ENCODE results near the gene NUDT3. TPM values are rescaled to one million over a fixed set of nuclear protein-coding genes. Genes with fewer than 3 reads are reported as not detected.
A peak's percentile ranks its signal among the peaks of the same experiment; 100 is the strongest.

The NUDT3 gene
- total RNA-seq, 4 donors from 2014 or later, result 9.6 to 27.9 (median 16.9) TPM

- H3K27me3 ChIP-seq, result no peaks in the 10 kb centered on the region
- H3K4me3 ChIP-seq, result no peak overlapping the region
- no peaks in the 10 kb centered on the region for H3K36me3 ChIP-seq
- TF ChIP-seq EP300 (IDR thresholded peaks at IDR 0.05; ENCODE audit: low read depth) (no peak), POLR2AphosphoS5 (IDR thresholded peaks at IDR 0.05) (no peak), POLR2A (IDR thresholded peaks at IDR 0.05) (no peak), CTCF (IDR thresholded peaks at IDR 0.05) (no peak)
- intact Hi-C loops (cut with DNase I; ENCODE audit: low total_unique reads) (no loop called here), in situ Hi-C loops (cut with MboI; ENCODE audit: low pct_ligation_motif_present in 1 of 4, low pct_unique_long_range_greater_than_20kb in 1 of 4, low sequenced_read_pairs in 3 of 4) (no loop called here)
- DNase-seq, result no peak
- H3K27ac ChIP-seq, result peak overlapping the region in 3 of 4 donors; percentile 26 to 52 (median 35)
- peaks cover 9 to 69% (median 30%) of the 10 kb centered on the region in 4 donors for H3K4me1 ChIP-seq
- no peaks in the 10 kb centered on the region for H3K9me3 ChIP-seq
Observed at GRCh38 chr6:34342247-34342646, 50.2 kb downstream of the NUDT3 start.

GRCh38 chr6:34341481-34341971, 50.9 kb downstream of the NUDT3 start:
- no peaks in the 10 kb centered on the region for H3K36me3 ChIP-seq
- H3K9me3 ChIP-seq, result no peaks in the 10 kb centered on the region
- TF ChIP-seq EP300 (IDR thresholded peaks at IDR 0.05; ENCODE audit: low read depth) (no peak), POLR2A (IDR thresholded peaks at IDR 0.05) (no peak), CTCF (IDR thresholded peaks at IDR 0.05) (no peak), POLR2AphosphoS5 (IDR thresholded peaks at IDR 0.05) (peak; percentile 44 to 81 (median 53))
- H3K27ac ChIP-seq, result peak overlapping the region; percentile 26 to 52 (median 40)
- intact Hi-C loops (cut with DNase I; ENCODE audit: low total_unique reads) (no loop called here), in situ Hi-C loops (cut with MboI; ENCODE audit: low pct_ligation_motif_present in 1 of 4, low pct_unique_long_range_greater_than_20kb in 1 of 4, low sequenced_read_pairs in 3 of 4) (no loop called here)
- DNase-seq, result no peak
- peaks cover 9 to 72% (median 30%) of the 10 kb centered on the region in 4 donors for H3K4me1 ChIP-seq
- WGBS, 2 donors (ENCODE audit: low coverage in 1 of 2), result 62 to 75% methylated on average over 6 to 8 of the region's 8 CpGs
- no peaks in the 10 kb centered on the region for H3K27me3 ChIP-seq
- H3K4me3 ChIP-seq, result no peak overlapping the region

GRCh38 chr6:34340906-34341480, 51.5 kb downstream of the NUDT3 start:
- WGBS, 2 donors (ENCODE audit: low coverage in 1 of 2), result 75 to 77% methylated on average over 2 to 3 of the region's 3 CpGs
- no peaks in the 10 kb centered on the region for H3K36me3 ChIP-seq
- H3K4me1 ChIP-seq, result peaks cover 9 to 66% (median 30%) of the 10 kb centered on the region in 4 donors
- no peak overlapping the region for H3K4me3 ChIP-seq
- in situ Hi-C loops (cut with MboI; ENCODE audit: low pct_ligation_motif_present in 1 of 4, low pct_unique_long_range_greater_than_20kb in 1 of 4, low sequenced_read_pairs in 3 of 4) (no loop called here), intact Hi-C loops (cut with DNase I; ENCODE audit: low total_unique reads) (no loop called here)
- H3K9me3 ChIP-seq, result no peaks in the 10 kb centered on the region
- no peak for DNase-seq
- no peaks in the 10 kb centered on the region for H3K27me3 ChIP-seq
- TF ChIP-seq POLR2AphosphoS5 (IDR thresholded peaks at IDR 0.05) (no peak), CTCF (IDR thresholded peaks at IDR 0.05) (no peak), EP300 (IDR thresholded peaks at IDR 0.05; ENCODE audit: low read depth) (no peak), POLR2A (IDR thresholded peaks at IDR 0.05) (no peak)
- peak overlapping the region; percentile 26 to 52 (median 40) for H3K27ac ChIP-seq

- intact Hi-C loops (cut with DNase I; ENCODE audit: low total_unique reads) (no loop called here), in situ Hi-C loops (cut with MboI; ENCODE audit: low pct_ligation_motif_present in 1 of 4, low pct_unique_long_range_greater_than_20kb in 1 of 4, low sequenced_read_pairs in 3 of 4) (no loop called here)
- Histone ChIP-seq H3K4me1 (peaks cover 9 to 62% (median 30%) of the 10 kb centered on the region in 4 donors), H3K36me3 (no peaks in the 10 kb centered on the region), H3K27ac (peak overlapping the region in 3 of 4 donors; percentile 26 to 52 (median 36)), H3K27me3 (no peaks in the 10 kb centered on the region), H3K4me3 (no peak overlapping the region), H3K9me3 (no peaks in the 10 kb centered on the region)
- TF ChIP-seq POLR2A (IDR thresholded peaks at IDR 0.05) (no peak), EP300 (IDR thresholded peaks at IDR 0.05; ENCODE audit: low read depth) (no peak), POLR2AphosphoS5 (IDR thresholded peaks at IDR 0.05) (no peak), CTCF (IDR thresholded peaks at IDR 0.05) (no peak)
- DNase-seq, result no peak
- 88 to 90% methylated on average over 3 of the region's 3 CpGs for WGBS, 2 donors (ENCODE audit: low coverage in 1 of 2)
Observed at GRCh38 chr6:34340394-34340793, 52.1 kb downstream of the NUDT3 start.

Measured in transverse colon (tissue), 4 donors.